HepG2 (cell line): ENCODE data around the gene SRSF7. TPM values are rescaled to one million over a fixed set of nuclear protein-coding genes. Genes with fewer than 3 reads are reported as not detected.

Experiments
- CEBPB ChIP-seq: IDR thresholded peaks from 2 replicates; pipeline ENCODE4 v1.6.1; 2011; ENCODE audit warnings: low read depth, low read length, improper control_type of control experiment, borderline replicate concordance
- FOXK2 ChIP-seq: fragments of 450-650 bp; IDR thresholded peaks from 2 replicates; pipeline ENCODE4 v1.6.1; 2016
- GABPB1 ChIP-seq: IDR thresholded peaks from 2 replicates; pipeline ENCODE4 v1.6.1; 2016; ENCODE audit warnings: mild to moderate bottlenecking, missing genetic modification reagents, moderate library complexity, missing compliant biosample characterization
- MED8 ChIP-seq: sonication (generic); formaldehyde crosslinking; IDR thresholded peaks from 2 replicates; pipeline ENCODE4 v1.8.1; 2023; ENCODE audit warnings: mild to moderate bottlenecking, missing genetic modification reagents; ENCODE audit not compliant: insufficient replicate concordance
- MIER3 ChIP-seq: IDR thresholded peaks from 2 replicates; pipeline ENCODE4 v1.6.1; 2016; ENCODE audit warnings: missing compliant biosample characterization, borderline replicate concordance
- NR1H2 ChIP-seq: sonication (generic); formaldehyde crosslinking; IDR thresholded peaks from 2 replicates; pipeline ENCODE4 v1.8.1; 2022; ENCODE audit warnings: low read depth, missing genetic modification reagents, borderline replicate concordance
- PBX2 ChIP-seq: IDR thresholded peaks from 2 replicates; pipeline ENCODE4 v1.6.1; 2016; ENCODE audit warnings: control low read depth
- RBAK ChIP-seq: sonication (generic); formaldehyde crosslinking; IDR thresholded peaks from 2 replicates; pipeline ENCODE4 v1.5.1; 2020; ENCODE audit warnings: mild to moderate bottlenecking, missing genetic modification reagents
- RFXAP ChIP-seq: sonication (generic); formaldehyde crosslinking; IDR thresholded peaks from 2 replicates; pipeline ENCODE4 v1.4.0; 2020; ENCODE audit warnings: missing genetic modification reagents, borderline replicate concordance
- SAFB2 ChIP-seq: sonication (generic); formaldehyde crosslinking; IDR thresholded peaks from 2 replicates; pipeline ENCODE4 v1.5.1; 2020; ENCODE audit warnings: missing genetic modification reagents, low read depth, mild to moderate bottlenecking, borderline replicate concordance
- SIX1 ChIP-seq: sonication (generic); formaldehyde crosslinking; IDR thresholded peaks from 2 replicates; pipeline ENCODE4 v1.4.0; 2020; ENCODE audit warnings: missing genetic modification reagents, borderline replicate concordance
- TAF1 ChIP-seq: sonication (generic); formaldehyde crosslinking; IDR thresholded peaks from 2 replicates; pipeline ENCODE4 v1.4.0; 2020; ENCODE audit warnings: missing genetic modification reagents
- TGIF2 ChIP-seq: IDR thresholded peaks from 2 replicates; pipeline ENCODE4 v1.6.1; 2016; ENCODE audit warnings: control low read depth, missing compliant biosample characterization
- ZNF740 ChIP-seq: sonication (generic); formaldehyde crosslinking; IDR thresholded peaks from 2 replicates; pipeline ENCODE4 v1.4.0; 2020; ENCODE audit warnings: missing genetic modification reagents
- ZNF777 ChIP-seq: sonication (generic); formaldehyde crosslinking; IDR thresholded peaks from 2 replicates; pipeline ENCODE4 v1.4.0; 2020; ENCODE audit warnings: missing genetic modification reagents
- ZSCAN25 ChIP-seq: sonication (generic); formaldehyde crosslinking; IDR thresholded peaks from 2 replicates; pipeline ENCODE4 v1.8.0; 2022; ENCODE audit warnings: mild to moderate bottlenecking, missing genetic modification reagents
- ZUFSP ChIP-seq: sonication (generic); formaldehyde crosslinking; IDR thresholded peaks from 2 replicates; pipeline ENCODE4 v1.9.0; 2021; ENCODE audit warnings: missing genetic modification reagents, mild to moderate bottlenecking, borderline replicate concordance
- polyA plus RNA-seq, 8 experiments: library from polyadenylated mRNA; depleted of rRNA in 3 of 8; stranded (reverse) in 7 of 8; unstranded in 1 of 8; fragments of >200 nt; fragmentation: Illumina TruSeq in 4 of 8; extraction: Trizol in 4 of 8; gene quantifications; 2 replicates each; pipeline versions ENCODE4 v1.2.1 to v1.2.3, GENCODE V29; 2011 to 2016; ENCODE audit warnings: low read depth in 4 of 8, missing spikeins in 1 of 8, mixed read lengths in 1 of 8; ENCODE audit not compliant: insufficient read depth in 1 of 8
- total RNA-seq, 5 experiments: library from RNA; depleted of rRNA; stranded (reverse); fragments of >200 nt; fragmentation: Illumina TruSeq; extraction: Trizol; gene quantifications; 2 replicates each; pipeline ENCODE4 v1.2.3, GENCODE V29; 2016; ENCODE audit warnings: low read depth in 1 of 5
- TF ChIP-seq, protein P1 (sequence below): sonication (generic); formaldehyde crosslinking; IDR thresholded peaks from 2 replicates; pipeline ENCODE4 v1.4.0; 2020; ENCODE audit warnings: low read depth, mild to moderate bottlenecking, missing genetic modification reagents
- TF ChIP-seq, protein P2 (sequence below): sonication (generic); formaldehyde crosslinking; IDR thresholded peaks from 2 replicates; pipeline ENCODE4 v1.5.1; 2020; ENCODE audit warnings: missing genetic modification reagents, mild to moderate bottlenecking, borderline replicate concordance
- TF ChIP-seq, protein P3 (sequence below): sonication (generic); formaldehyde crosslinking; IDR thresholded peaks from 2 replicates; pipeline ENCODE4 v1.5.0; 2020; ENCODE audit warnings: missing genetic modification reagents
- TF ChIP-seq, protein P4 (sequence below): sonication (generic); formaldehyde crosslinking; IDR thresholded peaks from 2 replicates; pipeline ENCODE4 v1.5.0; 2020; ENCODE audit warnings: missing genetic modification reagents

Gene SRSF7
- total and polyA plus RNA-seq, 2 of the 13 experiments (the other 11 are each of a cell fraction or from before 2014, with no cell fraction given): 172 to 275 TPM

DNA sequence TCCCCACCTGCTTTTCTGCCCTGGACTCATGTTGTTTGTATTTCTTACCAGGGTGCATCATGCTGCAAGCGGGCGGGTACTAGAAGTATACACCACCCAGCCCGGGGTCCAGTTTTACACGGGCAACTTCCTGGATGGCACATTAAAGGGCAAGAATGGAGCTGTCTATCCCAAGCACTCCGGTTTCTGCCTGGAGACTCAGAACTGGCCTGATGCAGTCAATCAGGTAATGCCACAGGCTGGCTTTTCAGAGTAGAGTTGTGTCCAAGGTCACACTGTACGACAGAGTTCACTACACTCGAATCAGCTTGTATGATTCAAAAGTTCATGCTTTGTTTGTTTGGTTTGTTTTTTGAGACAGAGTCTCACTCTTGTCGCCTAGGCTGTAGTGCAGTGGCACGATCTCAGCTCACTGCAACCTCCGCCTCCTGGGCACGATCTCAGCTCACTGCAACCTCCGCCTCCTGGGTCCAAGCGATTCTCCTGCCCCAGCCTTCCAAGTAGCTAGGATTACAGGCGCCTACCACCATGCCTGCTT is 19.4 kb downstream of the SRSF7 start (continued):
- TF ChIP-seq TAF1 (no peak), RBAK (no peak), SAFB2 (no peak), MIER3 (CRISPR knock-in tag) (peak; percentile 57; the same call in 1 of the 2 replicates), ZSCAN25 (no peak), MED8 (CRISPR knock-in tag) (no peak), GABPB1 (CRISPR knock-in tag) (peak; percentile 25; the same call in 1 of the 2 replicates), NR1H2 (CRISPR knock-in tag) (no peak), CEBPB (no peak), RFXAP (peak; percentile 85; the same call in 1 of the 2 replicates), ZNF777 (CRISPR knock-in tag) (no peak), TGIF2 (CRISPR knock-in tag) (no peak; the same call in 1 of the 2 replicates), SIX1 (peak; percentile 60; the same call in 1 of the 2 replicates), ZUFSP (no peak), ZNF740 (CRISPR knock-in tag) (no peak), PBX2 (CRISPR knock-in tag) (0 out of 2 replicates have a peak, but pooled peaks have one; percentile 48), FOXK2 (no peak)
- TF ChIP-seq, protein P1, sequence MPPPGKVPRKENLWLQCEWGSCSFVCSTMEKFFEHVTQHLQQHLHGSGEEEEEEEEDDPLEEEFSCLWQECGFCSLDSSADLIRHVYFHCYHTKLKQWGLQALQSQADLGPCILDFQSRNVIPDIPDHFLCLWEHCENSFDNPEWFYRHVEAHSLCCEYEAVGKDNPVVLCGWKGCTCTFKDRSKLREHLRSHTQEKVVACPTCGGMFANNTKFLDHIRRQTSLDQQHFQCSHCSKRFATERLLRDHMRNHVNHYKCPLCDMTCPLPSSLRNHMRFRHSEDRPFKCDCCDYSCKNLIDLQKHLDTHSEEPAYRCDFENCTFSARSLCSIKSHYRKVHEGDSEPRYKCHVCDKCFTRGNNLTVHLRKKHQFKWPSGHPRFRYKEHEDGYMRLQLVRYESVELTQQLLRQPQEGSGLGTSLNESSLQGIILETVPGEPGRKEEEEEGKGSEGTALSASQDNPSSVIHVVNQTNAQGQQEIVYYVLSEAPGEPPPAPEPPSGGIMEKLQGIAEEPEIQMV: no peak
- TF ChIP-seq, protein P2, sequence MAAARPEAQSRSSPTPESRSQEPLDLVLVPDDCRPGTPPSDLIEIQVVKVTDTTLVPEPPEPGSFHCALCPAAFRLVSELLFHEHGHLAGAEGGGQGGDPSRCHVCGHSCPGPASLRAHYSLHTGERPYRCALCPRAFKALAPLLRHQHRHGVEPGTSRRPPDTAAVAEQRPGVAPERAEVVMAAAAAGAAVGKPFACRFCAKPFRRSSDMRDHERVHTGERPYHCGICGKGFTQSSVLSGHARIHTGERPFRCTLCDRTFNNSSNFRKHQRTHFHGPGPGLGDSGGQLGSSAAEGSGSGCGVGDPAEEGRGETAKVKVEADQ (CRISPR knock-in tag): no peak
- TF ChIP-seq, protein P3, sequence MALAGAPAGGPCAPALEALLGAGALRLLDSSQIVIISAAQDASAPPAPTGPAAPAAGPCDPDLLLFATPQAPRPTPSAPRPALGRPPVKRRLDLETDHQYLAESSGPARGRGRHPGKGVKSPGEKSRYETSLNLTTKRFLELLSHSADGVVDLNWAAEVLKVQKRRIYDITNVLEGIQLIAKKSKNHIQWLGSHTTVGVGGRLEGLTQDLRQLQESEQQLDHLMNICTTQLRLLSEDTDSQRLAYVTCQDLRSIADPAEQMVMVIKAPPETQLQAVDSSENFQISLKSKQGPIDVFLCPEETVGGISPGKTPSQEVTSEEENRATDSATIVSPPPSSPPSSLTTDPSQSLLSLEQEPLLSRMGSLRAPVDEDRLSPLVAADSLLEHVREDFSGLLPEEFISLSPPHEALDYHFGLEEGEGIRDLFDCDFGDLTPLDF (CRISPR knock-in tag): no peak
- TF ChIP-seq, protein P4, sequence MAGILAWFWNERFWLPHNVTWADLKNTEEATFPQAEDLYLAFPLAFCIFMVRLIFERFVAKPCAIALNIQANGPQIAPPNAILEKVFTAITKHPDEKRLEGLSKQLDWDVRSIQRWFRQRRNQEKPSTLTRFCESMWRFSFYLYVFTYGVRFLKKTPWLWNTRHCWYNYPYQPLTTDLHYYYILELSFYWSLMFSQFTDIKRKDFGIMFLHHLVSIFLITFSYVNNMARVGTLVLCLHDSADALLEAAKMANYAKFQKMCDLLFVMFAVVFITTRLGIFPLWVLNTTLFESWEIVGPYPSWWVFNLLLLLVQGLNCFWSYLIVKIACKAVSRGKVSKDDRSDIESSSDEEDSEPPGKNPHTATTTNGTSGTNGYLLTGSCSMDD: no peak
